Loucy (cell line): ENCODE data around the gene FADS1.

Experiments used
- H2AFZ ChIP-seq: fragments of 200-600 bp; sonication (generic); 2 replicates; pipeline ENCODE4 v1.6.0; 2016; ENCODE audit warnings: antibody characterized with exemption, mild to moderate bottlenecking, low read length, moderate library complexity
- H3F3A ChIP-seq: fragments of 200-600 bp; 2 replicates; pipeline ENCODE4 v1.6.0; 2016; ENCODE audit warnings: antibody characterized with exemption, low read depth, mild to moderate bottlenecking
- H3K27me3 ChIP-seq: fragments of 200-600 bp; sonication (generic); 2 replicates; pipeline ENCODE4 v1.6.1; 2014; ENCODE audit warnings: low read length, mild to moderate bottlenecking; ENCODE audit not compliant: insufficient read depth, poor library complexity, severe bottlenecking
- H3K36me3 ChIP-seq: fragments of 200-600 bp; sonication (generic); 2 replicates; pipeline ENCODE4 v1.6.1; 2016; ENCODE audit warnings: low read length; ENCODE audit not compliant: insufficient read depth
- H3K4me1 ChIP-seq: fragments of 200-600 bp; sonication (generic); 2 replicates; pipeline ENCODE4 v1.5.1; 2014; ENCODE audit warnings: low read length, mild to moderate bottlenecking; ENCODE audit not compliant: insufficient read depth, poor library complexity, severe bottlenecking
- H3K4me2 ChIP-seq: fragments of 200-600 bp; sonication (generic); 2 replicates; pipeline ENCODE4 v1.6.0; 2014; ENCODE audit warnings: antibody characterized with exemption, low read length, low read depth, mild to moderate bottlenecking; ENCODE audit not compliant: poor library complexity, severe bottlenecking
- H3K4me3 ChIP-seq: fragments of 200-600 bp; sonication (generic); 2 replicates; pipeline ENCODE4 v1.5.1; 2014; ENCODE audit warnings: low read length, mild to moderate bottlenecking, mixed read lengths; ENCODE audit not compliant: poor library complexity, severe bottlenecking
- H3K79me2 ChIP-seq: fragments of 200-600 bp; sonication (generic); 2 replicates; pipeline ENCODE4 v1.6.1; 2014; ENCODE audit warnings: low read length; ENCODE audit not compliant: insufficient read depth
- H3K9ac ChIP-seq: fragments of 200-600 bp; sonication (generic); 2 replicates; pipeline ENCODE4 v1.6.0; 2014; ENCODE audit warnings: mild to moderate bottlenecking, low read depth, low read length, moderate library complexity; ENCODE audit not compliant: poor library complexity, severe bottlenecking
- H3K9me2 ChIP-seq: fragments of 200-600 bp; sonication (generic); replicated peaks from 2 replicates; pipeline ENCODE4 v1.6.1; 2016; ENCODE audit warnings: low read depth, low read length, mixed read lengths
- H3K9me3 ChIP-seq: fragments of 200-600 bp; sonication (generic); 2 replicates; pipeline ENCODE4 v1.6.1; 2014; ENCODE audit warnings: mild to moderate bottlenecking, antibody characterized with exemption, low read length, low read depth; ENCODE audit not compliant: insufficient read depth
- H4K20me1 ChIP-seq: fragments of 200-600 bp; sonication (generic); 2 replicates; pipeline ENCODE4 v1.6.0; 2014; ENCODE audit warnings: antibody characterized with exemption, low read length, mild to moderate bottlenecking; ENCODE audit not compliant: insufficient read depth, poor library complexity, severe bottlenecking
- EZH2phosphoT487 ChIP-seq: fragments of 200-600 bp; IDR thresholded peaks from 2 replicates; pipeline ENCODE4 v1.6.1; 2018; ENCODE audit warnings: antibody characterized with exemption, mild to moderate bottlenecking, moderate library complexity, borderline replicate concordance
- TF ChIP-seq, protein P1 (sequence below): fragments of 200-600 bp; sonication (generic); conservative IDR thresholded peaks from 2 replicates; pipeline ENCODE4 v1.5.1; 2014; ENCODE audit warnings: mild to moderate bottlenecking, antibody characterized with exemption, low read length

The FADS1 gene

DNA sequence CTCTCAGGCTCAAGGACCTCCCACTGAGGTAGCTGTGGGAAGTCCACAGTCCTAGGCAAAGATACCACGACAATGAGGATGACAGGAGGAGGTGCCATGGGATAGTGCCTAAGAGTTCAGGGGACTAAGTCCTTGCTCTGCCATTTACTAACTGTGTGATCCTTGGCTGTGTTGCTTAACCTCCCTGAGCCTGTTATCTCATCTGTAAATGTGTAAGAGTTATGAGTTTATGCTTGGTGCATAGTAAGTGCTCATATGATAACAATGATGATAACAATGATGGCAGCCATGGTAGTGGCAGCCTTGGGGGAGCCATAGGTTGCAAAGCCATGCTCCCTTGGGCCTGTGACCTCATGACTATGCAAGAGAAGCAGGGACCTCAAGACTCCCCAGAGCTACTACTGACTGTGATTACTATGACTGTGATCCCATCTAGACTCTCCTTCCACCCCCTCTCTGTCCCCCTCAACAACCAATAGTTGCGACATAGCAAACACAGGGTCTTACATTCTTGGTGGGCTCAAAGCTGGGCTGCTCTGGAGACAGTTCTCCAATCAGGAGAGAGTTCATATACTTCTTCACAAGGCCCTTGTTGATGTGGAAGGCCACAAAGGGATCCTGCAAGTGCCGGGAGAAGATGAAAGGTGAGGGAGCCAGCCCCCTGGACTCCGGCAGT is 3.9 kb downstream of the FADS1 start:
- peaks cover 22% of the 10 kb centered on the region for H4K20me1 ChIP-seq
- H3K9ac ChIP-seq = no peak overlapping the region
- H3K79me2 ChIP-seq = peaks cover 59% of the 10 kb centered on the region
- peak overlapping the region; percentile 7 for H3K4me3 ChIP-seq
- H3K4me1 ChIP-seq = peaks cover 17% of the 10 kb centered on the region
- H3K9me2 ChIP-seq = no peaks in the 10 kb centered on the region
- H3F3A ChIP-seq = 0 out of 2 replicates have a peak, but pooled peaks cover 6% of the 10 kb centered on the region
- peaks cover 58% of the 10 kb centered on the region; the same call in 1 of the 2 replicates for H3K36me3 ChIP-seq
- no peak for TF ChIP-seq EZH2phosphoT487
- TF ChIP-seq, protein P1, sequence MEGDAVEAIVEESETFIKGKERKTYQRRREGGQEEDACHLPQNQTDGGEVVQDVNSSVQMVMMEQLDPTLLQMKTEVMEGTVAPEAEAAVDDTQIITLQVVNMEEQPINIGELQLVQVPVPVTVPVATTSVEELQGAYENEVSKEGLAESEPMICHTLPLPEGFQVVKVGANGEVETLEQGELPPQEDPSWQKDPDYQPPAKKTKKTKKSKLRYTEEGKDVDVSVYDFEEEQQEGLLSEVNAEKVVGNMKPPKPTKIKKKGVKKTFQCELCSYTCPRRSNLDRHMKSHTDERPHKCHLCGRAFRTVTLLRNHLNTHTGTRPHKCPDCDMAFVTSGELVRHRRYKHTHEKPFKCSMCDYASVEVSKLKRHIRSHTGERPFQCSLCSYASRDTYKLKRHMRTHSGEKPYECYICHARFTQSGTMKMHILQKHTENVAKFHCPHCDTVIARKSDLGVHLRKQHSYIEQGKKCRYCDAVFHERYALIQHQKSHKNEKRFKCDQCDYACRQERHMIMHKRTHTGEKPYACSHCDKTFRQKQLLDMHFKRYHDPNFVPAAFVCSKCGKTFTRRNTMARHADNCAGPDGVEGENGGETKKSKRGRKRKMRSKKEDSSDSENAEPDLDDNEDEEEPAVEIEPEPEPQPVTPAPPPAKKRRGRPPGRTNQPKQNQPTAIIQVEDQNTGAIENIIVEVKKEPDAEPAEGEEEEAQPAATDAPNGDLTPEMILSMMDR = no peak
- peak overlapping the region; percentile 46 for H3K4me2 ChIP-seq
- no peak overlapping the region for H2AFZ ChIP-seq
- H3K9me3 ChIP-seq = no peaks in the 10 kb centered on the region
- peaks cover 14% of the 10 kb centered on the region for H3K27me3 ChIP-seq

DNA sequence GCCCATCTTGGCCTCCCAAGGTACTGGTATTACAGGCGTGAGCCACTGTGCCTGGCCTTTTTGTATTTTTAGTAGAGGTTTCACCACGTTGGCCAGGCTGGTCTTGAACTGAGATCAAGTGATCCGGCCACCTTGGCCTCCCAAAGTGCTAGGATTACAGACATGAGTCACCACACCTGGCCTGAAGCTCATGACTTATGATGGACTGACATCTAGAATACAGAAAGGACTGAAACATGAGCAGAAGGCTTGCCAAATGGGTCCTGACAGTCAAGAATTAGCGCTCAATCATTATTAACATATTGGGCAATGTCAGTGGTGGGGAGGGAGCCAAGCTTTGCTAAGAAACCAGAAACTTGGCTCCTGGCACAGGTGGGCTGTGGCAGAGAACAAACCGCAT is 5.0 kb downstream of the FADS1 start:
- Histone ChIP-seq H3K79me2 (peaks cover 50% of the 10 kb centered on the region), H3K9me2 (no peaks in the 10 kb centered on the region), H3K27me3 (peaks cover 14% of the 10 kb centered on the region), H4K20me1 (peaks cover 22% of the 10 kb centered on the region), H3K9ac (no peak overlapping the region), H2AFZ (no peak overlapping the region), H3F3A (no peaks in the 10 kb centered on the region), H3K9me3 (no peaks in the 10 kb centered on the region), H3K36me3 (peaks cover 67% of the 10 kb centered on the region; the same call in 1 of the 2 replicates), H3K4me3 (no peak overlapping the region), H3K4me2 (no peak overlapping the region), H3K4me1 (peaks cover 10% of the 10 kb centered on the region)
- TF ChIP-seq EZH2phosphoT487 = no peak
- TF ChIP-seq, protein P1 = no peak

DNA sequence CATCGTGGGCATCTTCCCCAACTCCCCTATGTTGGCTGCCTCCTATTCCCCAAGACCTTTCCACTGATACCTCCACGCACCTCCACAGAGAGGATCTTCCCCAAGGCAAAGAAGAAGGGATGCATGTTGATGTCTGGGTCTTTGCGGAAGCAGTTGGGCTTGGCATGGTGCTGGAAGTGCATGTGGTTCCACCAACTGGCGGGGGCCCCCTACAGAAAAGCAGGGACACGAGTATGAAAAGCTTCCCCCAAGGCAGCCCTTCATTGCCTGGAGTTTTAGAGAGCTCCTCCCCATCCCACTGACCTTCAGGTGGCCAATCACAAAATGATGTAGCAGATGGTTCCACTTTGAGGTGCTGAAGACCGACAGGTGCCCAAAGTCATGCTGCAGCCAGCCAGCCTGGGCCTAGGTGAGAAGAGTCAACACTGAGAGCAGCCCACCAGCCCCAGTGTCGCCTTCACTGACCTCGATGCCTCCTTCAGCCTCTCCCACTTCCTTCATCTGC is 6.1 kb downstream of the FADS1 start:
- TF ChIP-seq, protein P1 = no peak
- TF ChIP-seq EZH2phosphoT487 = no peak
- peaks cover 40% of the 10 kb centered on the region for H3K79me2 ChIP-seq
- H3K4me2 ChIP-seq = no peak overlapping the region
- no peaks in the 10 kb centered on the region for H3F3A ChIP-seq
- H3K9me2 ChIP-seq = no peaks in the 10 kb centered on the region
- H3K4me1 ChIP-seq = peaks cover 10% of the 10 kb centered on the region
- H3K36me3 ChIP-seq = peaks cover 72% of the 10 kb centered on the region; the same call in 1 of the 2 replicates
- H3K4me3 ChIP-seq = no peak overlapping the region
- H3K27me3 ChIP-seq = peaks cover 5% of the 10 kb centered on the region
- H3K9me3 ChIP-seq = no peaks in the 10 kb centered on the region
- no peak overlapping the region for H2AFZ ChIP-seq
- H3K9ac ChIP-seq = no peak overlapping the region
- H4K20me1 ChIP-seq = peaks cover 20% of the 10 kb centered on the region
